Left hindlimb (tissue), 1 donor: Measurements from ENCODE around the gene ARHGEF17.
A peak's percentile ranks its signal among the peaks of the same experiment; 100 is the strongest.

Experiments used
- DNase-seq: peaks from one replicate; pipeline ENCODE4 v3.0.0-alpha.2; 2018

Gene ARHGEF17

GRCh38 chr11:73397468-73398131 lies 89.5 kb downstream of the ARHGEF17 start:
- DNase-seq, result peak; percentile 33

- peak; percentile 35 for DNase-seq
Measured at GRCh38 chr11:73398132-73398526, 90.1 kb downstream of the ARHGEF17 start.

- DNase-seq, result no peak
Measured at GRCh38 chr11:73398721-73399120, 90.6 kb downstream of the ARHGEF17 start.

DNA sequence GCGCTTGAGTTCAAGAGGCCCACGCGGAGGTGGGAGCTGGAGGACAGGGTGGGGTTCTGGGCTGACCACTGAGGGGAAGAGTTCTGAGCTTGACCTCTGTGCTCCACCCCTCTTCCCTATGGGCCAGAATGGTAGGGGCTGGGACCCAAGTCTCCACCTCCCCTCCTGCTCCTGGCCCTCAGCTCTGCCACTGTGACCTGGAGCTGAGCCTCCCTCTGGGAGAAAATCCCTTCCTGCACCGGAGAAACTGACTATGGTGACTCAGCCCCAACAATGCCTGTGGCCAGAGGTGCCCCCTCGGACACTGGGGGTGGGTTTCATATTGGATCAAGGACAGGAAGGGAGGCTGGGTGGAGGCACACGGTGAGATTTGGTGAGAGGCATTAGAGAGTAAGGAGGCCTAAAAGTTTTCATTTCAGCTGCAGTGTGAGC lies 91.1 kb downstream of the ARHGEF17 start:
- peak; percentile 27 for DNase-seq

DNA sequence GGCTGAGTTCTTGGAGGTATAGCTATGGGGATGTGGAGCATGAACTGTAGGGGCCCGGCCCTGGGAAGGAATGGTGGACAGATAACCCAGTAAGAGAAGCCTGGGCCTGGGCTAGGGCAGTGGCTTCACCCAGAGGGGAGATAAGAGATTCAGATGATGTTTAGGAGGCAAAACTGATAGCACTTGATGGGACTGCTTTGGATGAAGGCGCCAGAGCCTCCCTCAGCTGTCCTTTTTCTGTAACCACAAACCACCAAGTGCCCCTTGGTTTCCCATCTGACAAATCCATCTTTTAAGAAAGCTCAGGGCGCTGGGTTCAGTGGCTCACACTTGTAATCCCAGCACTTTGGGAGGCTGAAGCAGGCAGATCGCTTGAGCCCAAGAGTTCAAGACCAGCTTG lies 91.6 kb downstream of the ARHGEF17 start:
- DNase-seq, result peak; percentile 8

DNA sequence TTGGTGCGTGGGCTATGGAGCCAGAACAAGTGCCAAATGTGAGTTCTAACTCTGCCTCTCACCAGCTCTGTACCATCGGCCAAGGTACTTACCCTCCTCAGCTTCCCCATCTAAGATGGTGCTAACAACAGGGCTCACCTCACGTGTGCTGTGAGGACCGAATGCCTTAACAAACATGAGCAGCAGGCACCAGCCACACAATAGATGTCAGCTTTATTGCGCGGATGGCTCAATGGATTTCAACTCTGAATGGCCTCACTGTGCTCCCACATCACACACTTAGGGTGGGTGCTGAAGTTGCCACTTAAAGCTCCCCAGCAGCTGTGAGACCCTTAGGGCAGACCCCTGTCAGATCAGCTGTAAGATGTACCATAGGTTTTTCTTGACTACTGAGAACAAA lies 92.2 kb downstream of the ARHGEF17 start:
- DNase-seq, result peak; percentile 16

GRCh38 chr11:73401217-73401923 lies 93.3 kb downstream of the ARHGEF17 start:
- peak; percentile 15 for DNase-seq

DNA sequence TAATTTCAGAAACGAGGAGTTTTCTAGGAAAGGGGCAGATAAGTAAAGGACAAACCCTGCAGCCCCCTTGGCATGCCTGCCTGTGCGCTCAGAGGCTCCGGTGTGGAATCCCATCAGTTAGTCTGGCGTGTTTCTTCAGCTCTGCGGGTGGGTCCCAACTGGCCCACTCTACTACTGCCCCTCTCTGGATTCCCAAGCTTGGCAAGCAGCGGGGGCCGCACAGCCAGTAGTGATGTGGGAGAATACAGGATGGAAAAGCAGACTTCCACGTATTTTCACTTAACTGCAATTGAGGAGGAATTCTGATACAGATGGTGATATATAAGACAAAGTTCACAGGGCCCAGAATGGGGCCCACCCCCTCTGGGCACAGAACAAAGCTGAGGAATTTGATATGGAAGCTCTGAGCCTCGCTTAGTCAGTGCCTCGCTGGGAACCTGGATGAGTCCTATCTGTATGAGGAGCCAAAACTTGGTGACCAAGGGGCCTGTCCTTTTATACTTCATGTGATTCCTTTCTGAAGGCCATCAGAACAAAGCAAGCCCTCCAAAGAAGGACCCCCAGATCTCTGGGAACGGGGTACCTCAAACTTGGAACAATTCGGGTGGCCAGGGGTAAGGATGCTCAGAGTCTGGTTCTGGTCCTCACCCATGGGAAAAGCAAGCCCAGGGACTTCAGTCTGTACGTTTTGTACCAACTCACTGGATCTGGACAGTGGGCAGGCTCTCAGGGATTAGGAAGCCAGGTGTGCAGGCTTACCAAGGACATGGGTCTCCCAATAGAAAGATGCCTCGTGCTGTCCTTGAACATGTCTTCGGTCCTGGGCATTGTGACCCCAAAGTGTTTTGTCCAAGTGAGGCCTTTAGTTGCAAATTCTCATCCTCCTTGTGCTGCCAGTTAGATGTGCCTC lies 94.1 kb downstream of the ARHGEF17 start:
- DNase-seq, result peak; percentile 18

DNA sequence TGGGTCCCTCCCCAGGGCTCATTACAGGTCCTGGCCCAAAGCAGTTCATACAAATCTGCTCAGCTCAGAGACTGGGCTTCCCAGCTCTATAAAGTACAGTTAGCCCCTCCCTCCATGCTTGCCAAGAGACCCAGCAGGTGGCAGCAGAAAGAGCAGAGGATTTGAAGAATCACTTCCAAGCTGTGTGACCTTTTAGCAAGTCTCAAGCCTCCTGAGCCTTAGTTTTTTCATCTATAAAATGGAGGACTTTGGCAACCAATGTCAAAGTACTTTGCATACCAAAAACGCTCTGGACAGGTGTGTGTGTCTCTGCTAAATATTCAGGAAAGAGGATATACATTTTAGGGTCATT lies 94.7 kb downstream of the ARHGEF17 start:
- DNase-seq, result peak; percentile 28

- peak; percentile 26 for DNase-seq
Measured at GRCh38 chr11:73403541-73403940, 95.5 kb downstream of the ARHGEF17 start.

DNA sequence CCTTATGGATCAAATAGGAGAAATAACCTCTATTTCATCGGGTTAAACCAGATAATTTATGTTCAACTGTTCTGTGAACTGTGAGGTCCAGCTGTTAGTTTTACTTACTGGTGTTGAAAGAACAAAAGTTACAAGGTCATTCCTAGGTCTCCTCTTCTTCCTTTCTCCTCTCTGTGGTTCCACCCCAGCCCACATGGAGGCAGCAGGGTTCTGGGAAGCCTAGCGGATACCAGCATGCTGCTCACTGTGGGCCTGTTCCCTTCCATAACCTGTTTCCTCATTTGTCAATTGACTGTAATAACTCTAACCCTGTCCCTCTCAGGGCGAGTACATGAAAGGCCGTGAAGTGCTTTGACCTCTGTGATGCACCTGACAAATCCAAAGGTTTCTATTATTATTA lies 96.0 kb downstream of the ARHGEF17 start:
- DNase-seq, result peak; percentile 62

- DNase-seq, result peak; percentile 20
Measured at GRCh38 chr11:73404506-73405145, 96.5 kb downstream of the ARHGEF17 start.

- peak; percentile 19 for DNase-seq
Measured at GRCh38 chr11:73405146-73405510, 97.1 kb downstream of the ARHGEF17 start.

- DNase-seq, result no peak
Measured at GRCh38 chr11:73406131-73406530, 98.1 kb downstream of the ARHGEF17 start.

DNA sequence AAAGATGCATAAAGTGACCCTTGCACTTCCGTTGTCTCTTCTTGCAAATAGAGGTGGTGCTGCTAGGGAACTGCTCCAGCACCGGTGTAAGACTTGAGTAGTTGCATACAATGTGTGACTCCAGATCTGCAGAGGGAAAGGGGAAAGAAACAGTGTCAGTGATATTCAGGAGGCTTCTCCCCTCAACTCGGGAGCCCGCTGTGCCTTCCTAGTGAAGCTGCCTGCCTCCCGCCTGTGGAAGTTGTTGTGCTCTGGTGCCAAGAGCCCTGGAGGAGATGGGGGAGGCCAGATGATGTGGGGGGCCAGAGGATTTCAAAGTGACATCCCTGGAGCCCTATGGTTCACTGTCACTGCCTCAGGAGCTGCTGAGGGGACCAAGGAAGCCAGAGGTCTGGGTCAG lies 98.5 kb downstream of the ARHGEF17 start:
- DNase-seq, result peak; percentile 12

- DNase-seq, result no peak
Measured at GRCh38 chr11:73409431-73409830, 101.4 kb downstream of the ARHGEF17 start.

- DNase-seq, result no peak
Measured at GRCh38 chr11:73410627-73411026, 102.6 kb downstream of the ARHGEF17 start.

- no peak for DNase-seq
Measured at GRCh38 chr11:73411031-73411430, 103.0 kb downstream of the ARHGEF17 start.

- DNase-seq, result no peak
Measured at GRCh38 chr11:73412308-73412707, 104.2 kb downstream of the ARHGEF17 start.

GRCh38 chr11:73413256-73413655 lies 105.2 kb downstream of the ARHGEF17 start:
- DNase-seq, result no peak

- DNase-seq, result no peak
Measured at GRCh38 chr11:73414977-73415651, 107.0 kb downstream of the ARHGEF17 start.

DNA sequence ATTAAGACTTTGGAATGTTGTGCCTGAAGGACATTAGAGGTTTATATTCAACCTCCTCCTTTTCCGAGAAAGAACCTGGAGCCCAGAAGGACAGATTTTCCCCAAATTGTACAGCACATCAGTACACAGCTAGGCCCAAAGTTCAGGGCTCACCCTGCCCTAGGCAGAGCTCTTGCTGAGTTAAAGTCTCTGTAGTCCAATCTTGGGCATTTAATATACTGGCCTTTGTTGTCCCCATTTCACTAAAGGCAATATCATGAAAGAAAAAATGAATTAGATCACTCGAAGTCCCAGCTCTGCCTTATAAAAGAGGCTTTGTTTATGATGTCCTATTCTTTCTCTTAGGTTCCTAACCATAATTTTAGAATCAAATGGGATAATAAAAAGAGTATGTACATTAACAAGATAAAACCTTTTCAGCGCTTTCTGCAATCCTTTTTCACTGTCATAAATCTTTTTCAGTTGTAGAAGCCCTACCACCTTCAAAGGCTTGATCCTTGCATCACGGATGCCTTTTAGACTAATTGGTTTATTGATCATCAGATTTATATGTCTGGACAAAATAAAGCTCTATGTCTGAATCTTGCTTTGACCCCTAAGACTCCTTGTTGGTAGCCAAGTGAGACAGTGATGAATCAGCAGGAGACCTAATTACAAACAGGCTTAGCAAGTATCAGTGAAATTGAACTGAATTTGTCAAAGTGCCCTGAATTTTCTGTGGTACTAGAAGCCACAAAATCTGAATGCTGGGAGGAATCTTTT lies 108.0 kb downstream of the ARHGEF17 start:
- DNase-seq, result no peak
